Activated T-cell treated with anti-CD3 and anti-CD28 coated beads, Interleukin-2, amount 50 U/mL, for 48 hours (primary cell): Measurements from ENCODE around the gene SLAIN2.
"Not testable (repeated sequence)": the region's sequence is repeated elsewhere in the genome, so short reads cannot be mapped to it uniquely, and the experiment has no call there.

Experiments
- DNase-seq, 2 experiments: peaks; one replicate each; pipeline ENCODE4 v3.0.0-alpha.2; 2020

Gene SLAIN2

DNA sequence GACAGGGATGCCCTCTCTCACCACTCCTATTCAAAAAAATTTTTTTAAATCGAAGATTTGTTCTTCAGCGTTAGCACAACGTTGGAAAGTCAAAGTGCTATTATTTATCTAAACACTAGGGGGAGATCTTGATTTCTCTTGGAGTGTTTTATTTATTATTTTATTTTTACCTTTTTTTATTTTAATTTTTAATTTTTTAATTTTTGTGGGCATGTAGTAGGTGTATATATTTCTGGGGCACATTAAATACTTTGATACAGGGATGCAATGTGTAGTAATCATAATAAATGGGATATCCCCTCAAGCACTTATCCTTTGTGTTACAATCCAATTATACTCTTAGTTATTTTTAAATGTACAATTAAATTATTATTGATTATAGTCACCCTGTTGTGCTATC lies 104.4 kb downstream of the SLAIN2 start:
- DNase-seq = no peak

- DNase-seq = no peak
Observed at GRCh38 chr4:48446642-48447041, 105.3 kb downstream of the SLAIN2 start.

GRCh38 chr4:48449151-48449550 lies 107.8 kb downstream of the SLAIN2 start:
- DNase-seq = no peak

- no peak for DNase-seq
Observed at GRCh38 chr4:48450740-48451139, 109.4 kb downstream of the SLAIN2 start.

- not testable (repeated sequence) for DNase-seq
Observed at GRCh38 chr4:48451656-48452055, 110.3 kb downstream of the SLAIN2 start.

GRCh38 chr4:48454591-48454990 lies 113.3 kb downstream of the SLAIN2 start:
- DNase-seq = no peak

- DNase-seq = no peak
Observed at GRCh38 chr4:48461000-48461399, 119.7 kb downstream of the SLAIN2 start.

- DNase-seq = no peak
Observed at GRCh38 chr4:48462363-48462762, 121.0 kb downstream of the SLAIN2 start.

GRCh38 chr4:48467442-48467841 lies 126.1 kb downstream of the SLAIN2 start:
- DNase-seq = no peak

- no peak for DNase-seq
Observed at GRCh38 chr4:48467891-48468290, 126.6 kb downstream of the SLAIN2 start.

GRCh38 chr4:48470137-48470536 lies 128.8 kb downstream of the SLAIN2 start:
- DNase-seq = no peak

GRCh38 chr4:48470570-48470969 lies 129.2 kb downstream of the SLAIN2 start:
- no peak for DNase-seq

DNA sequence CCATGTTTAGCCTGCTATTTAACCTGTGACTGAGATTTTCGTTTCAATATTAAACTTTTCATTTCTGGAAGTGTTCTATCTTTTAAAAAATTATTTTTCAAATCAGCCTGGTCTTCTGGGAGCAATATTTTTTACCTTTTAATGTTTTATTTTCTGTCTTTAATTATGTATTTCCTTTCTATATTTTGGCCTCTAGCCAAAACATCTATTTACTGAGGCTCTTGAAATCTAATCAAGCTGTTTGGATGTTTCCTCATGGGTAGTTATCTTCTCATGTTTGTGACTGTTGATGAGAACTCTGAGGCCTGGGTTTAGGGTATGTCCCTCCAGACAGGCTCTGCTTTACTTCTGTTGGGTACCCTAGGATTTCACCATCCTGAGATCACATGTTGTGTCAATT lies 131.5 kb downstream of the SLAIN2 start:
- DNase-seq = no peak

DNA sequence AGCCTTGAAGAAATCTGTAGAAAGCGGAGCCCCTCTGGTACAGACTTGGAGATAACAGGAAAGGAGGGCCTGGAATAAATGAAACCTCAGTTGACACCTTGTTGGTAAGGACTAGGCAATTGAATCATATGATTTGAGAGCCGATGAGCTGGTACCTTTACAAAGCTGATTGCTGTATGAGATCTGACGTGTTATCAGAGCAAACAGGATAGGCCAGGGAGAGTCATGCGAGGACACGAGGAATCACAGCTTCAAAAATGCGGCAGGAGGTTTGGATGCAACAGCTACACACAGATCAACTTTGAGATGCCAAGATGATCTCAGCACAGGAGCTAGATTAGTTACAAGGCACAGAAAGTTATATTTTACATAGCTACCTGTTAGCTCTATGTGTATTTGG lies 134.4 kb downstream of the SLAIN2 start:
- no peak for DNase-seq
